Muscle of arm (tissue), 12 donors: Measurements from ENCODE around the gene RB1. TPM values are rescaled to one million over a fixed set of nuclear protein-coding genes. Genes with fewer than 3 reads are reported as not detected.

Experiments used
- DNase-seq: peaks from one replicate; pipeline ENCODE4 v3.0.0-alpha.2; 2013
- polyA plus RNA-seq, 12 donors: library from polyadenylated mRNA; unstranded; fragments of 120-200 nt; gene quantifications; one replicate each; pipeline ENCODE4 v1.2.1, GENCODE V29; 2013; ENCODE audit not compliant: insufficient read length in 12 of 12

RB1 gene
- polyA plus RNA-seq, 12 donors, result 37.2 to 83.6 (median 68.5) TPM; not detected in 1

- no peak for DNase-seq
Measured at GRCh38 chr13:48528720-48529119, 225.2 kb downstream of the RB1 start.

- no peak for DNase-seq
Measured at GRCh38 chr13:48530833-48531232, 227.3 kb downstream of the RB1 start.

Other genes with a start within 250 kb of the RB1 start
- 10 to 100 TPM in 11 of 12 donors, not detected in 1; 49.8 to 74.4 (median 62.6) TPM for gene MED4, start 208.6 kb upstream of the RB1 start, polyA plus RNA-seq
- gene ITM2B, start 70.5 kb upstream of the RB1 start, polyA plus RNA-seq, result 1,000 to 10,000 TPM in 1 of 12 donors, 100 to 1,000 TPM in 11; 340 to 1,502 (median 451) TPM
- gene LPAR6, start 109.4 kb downstream of the RB1 start, polyA plus RNA-seq, result 10 to 100 TPM in 11 of 12 donors, not detected in 1; 17.3 to 36.3 (median 24.7) TPM
- 10 to 100 TPM in 11 of 12 donors, not detected in 1; 18.0 to 31.7 (median 25.1) TPM for gene RCBTB2, start 229.3 kb downstream of the RB1 start, polyA plus RNA-seq